Measurements from ENCODE around the gene TARM1.

The TARM1 gene

GRCh38 chr19:54029930-54030490 is 51.2 kb downstream of the TARM1 start:
- peak; percentile 76 for DNase-seq (ENCODE audit: low read depth, low spot score)
- Histone ChIP-seq H3K4me3 (ENCODE audit: insufficient read length, low read depth) (no peak overlapping the region), H3K9ac (ENCODE audit: insufficient read length, low read depth) (no peak overlapping the region), H3K36me3 (ENCODE audit: insufficient read depth, insufficient read length, low read length) (no peaks in the 10 kb centered on the region), H3K4me1 (ENCODE audit: insufficient read depth, insufficient read length) (no peaks in the 10 kb centered on the region), H3K27me3 (ENCODE audit: insufficient read depth, insufficient read length) (no peaks in the 10 kb centered on the region), H3K9me3 (ENCODE audit: insufficient read depth, low read length) (no peaks in the 10 kb centered on the region)
- TF ChIP-seq SUZ12 (IDR thresholded peaks at IDR 0.05; ENCODE audit: extremely low read depth, insufficient read depth, insufficient read length) (no peak), YY1 (IDR thresholded peaks at IDR 0.05; ENCODE audit: insufficient read depth, insufficient read length) (no peak), ZNF274 (IDR thresholded peaks at IDR 0.05; ENCODE audit: low read depth, low read length) (no peak)

- DNase-seq (ENCODE audit: low read depth, low spot score) = no peak
- TF ChIP-seq YY1 (IDR thresholded peaks at IDR 0.05; ENCODE audit: insufficient read depth, insufficient read length) = no peak
- TF ChIP-seq ZNF274 (IDR thresholded peaks at IDR 0.05; ENCODE audit: low read depth, low read length) = no peak
- no peak for TF ChIP-seq SUZ12 (IDR thresholded peaks at IDR 0.05; ENCODE audit: extremely low read depth, insufficient read depth, insufficient read length)
Observed at GRCh38 chr19:54029301-54029700, 51.9 kb downstream of the TARM1 start.

GRCh38 chr19:54026656-54027055 is 54.5 kb downstream of the TARM1 start:
- Histone ChIP-seq H3K27me3 (ENCODE audit: insufficient read depth, insufficient read length) (no peaks in the 10 kb centered on the region), H3K36me3 (ENCODE audit: insufficient read depth, insufficient read length, low read length) (no peaks in the 10 kb centered on the region), H3K4me3 (ENCODE audit: insufficient read length, low read depth) (no peak overlapping the region), H3K9me3 (ENCODE audit: insufficient read depth, low read length) (no peaks in the 10 kb centered on the region), H3K4me1 (ENCODE audit: insufficient read depth, insufficient read length) (peaks cover 2% of the 10 kb centered on the region), H3K9ac (ENCODE audit: insufficient read length, low read depth) (no peak overlapping the region)
- TF ChIP-seq YY1 (IDR thresholded peaks at IDR 0.05; ENCODE audit: insufficient read depth, insufficient read length) = no peak
- no peak for TF ChIP-seq ZNF274 (IDR thresholded peaks at IDR 0.05; ENCODE audit: low read depth, low read length)
- TF ChIP-seq SUZ12 (IDR thresholded peaks at IDR 0.05; ENCODE audit: extremely low read depth, insufficient read depth, insufficient read length) = no peak
- DNase-seq (ENCODE audit: low read depth, low spot score) = no peak

More at GRCh38 chr19:54029301-54029700, 51.9 kb downstream of the TARM1 start:
- Histone ChIP-seq H3K36me3 (ENCODE audit: insufficient read depth, insufficient read length, low read length) (no peaks in the 10 kb centered on the region), H3K27me3 (ENCODE audit: insufficient read depth, insufficient read length) (no peaks in the 10 kb centered on the region), H3K9me3 (ENCODE audit: insufficient read depth, low read length) (no peaks in the 10 kb centered on the region), H3K4me3 (ENCODE audit: insufficient read length, low read depth) (no peak overlapping the region), H3K4me1 (ENCODE audit: insufficient read depth, insufficient read length) (no peaks in the 10 kb centered on the region), H3K9ac (ENCODE audit: insufficient read length, low read depth) (no peak overlapping the region)

- TF ChIP-seq SUZ12 (IDR thresholded peaks at IDR 0.05; ENCODE audit: extremely low read depth, insufficient read depth, insufficient read length) (no peak), YY1 (IDR thresholded peaks at IDR 0.05; ENCODE audit: insufficient read depth, insufficient read length) (no peak), ZNF274 (IDR thresholded peaks at IDR 0.05; ENCODE audit: low read depth, low read length) (no peak)
- Histone ChIP-seq H3K9ac (ENCODE audit: insufficient read length, low read depth) (no peak overlapping the region), H3K9me3 (ENCODE audit: insufficient read depth, low read length) (no peaks in the 10 kb centered on the region), H3K36me3 (ENCODE audit: insufficient read depth, insufficient read length, low read length) (no peaks in the 10 kb centered on the region), H3K4me3 (ENCODE audit: insufficient read length, low read depth) (no peak overlapping the region), H3K4me1 (ENCODE audit: insufficient read depth, insufficient read length) (peaks cover 2% of the 10 kb centered on the region), H3K27me3 (ENCODE audit: insufficient read depth, insufficient read length) (no peaks in the 10 kb centered on the region)
- DNase-seq (ENCODE audit: low read depth, low spot score) = no peak
Observed at GRCh38 chr19:54024660-54025059, 56.5 kb downstream of the TARM1 start.

- Histone ChIP-seq H3K36me3 (ENCODE audit: insufficient read depth, insufficient read length, low read length) (no peaks in the 10 kb centered on the region), H3K9me3 (ENCODE audit: insufficient read depth, low read length) (no peaks in the 10 kb centered on the region), H3K9ac (ENCODE audit: insufficient read length, low read depth) (no peak overlapping the region), H3K4me1 (ENCODE audit: insufficient read depth, insufficient read length) (peaks cover 2% of the 10 kb centered on the region), H3K27me3 (ENCODE audit: insufficient read depth, insufficient read length) (no peaks in the 10 kb centered on the region), H3K4me3 (ENCODE audit: insufficient read length, low read depth) (no peak overlapping the region)
- TF ChIP-seq SUZ12 (IDR thresholded peaks at IDR 0.05; ENCODE audit: extremely low read depth, insufficient read depth, insufficient read length) = no peak
- TF ChIP-seq YY1 (IDR thresholded peaks at IDR 0.05; ENCODE audit: insufficient read depth, insufficient read length) = no peak
- no peak for TF ChIP-seq ZNF274 (IDR thresholded peaks at IDR 0.05; ENCODE audit: low read depth, low read length)
- no peak for DNase-seq (ENCODE audit: low read depth, low spot score)
Observed at GRCh38 chr19:54023191-54023590, 58.0 kb downstream of the TARM1 start.

GRCh38 chr19:54021932-54022331 is 59.2 kb downstream of the TARM1 start:
- Histone ChIP-seq H3K9me3 (ENCODE audit: insufficient read depth, low read length) (0 out of 2 replicates have a peak, but pooled peaks cover 3% of the 10 kb centered on the region), H3K9ac (ENCODE audit: insufficient read length, low read depth) (no peak overlapping the region), H3K4me3 (ENCODE audit: insufficient read length, low read depth) (no peak overlapping the region), H3K4me1 (ENCODE audit: insufficient read depth, insufficient read length) (peaks cover 2% of the 10 kb centered on the region), H3K36me3 (ENCODE audit: insufficient read depth, insufficient read length, low read length) (no peaks in the 10 kb centered on the region), H3K27me3 (ENCODE audit: insufficient read depth, insufficient read length) (no peaks in the 10 kb centered on the region)
- no peak for DNase-seq (ENCODE audit: low read depth, low spot score)
- no peak for TF ChIP-seq ZNF274 (IDR thresholded peaks at IDR 0.05; ENCODE audit: low read depth, low read length)
- no peak for TF ChIP-seq SUZ12 (IDR thresholded peaks at IDR 0.05; ENCODE audit: extremely low read depth, insufficient read depth, insufficient read length)
- TF ChIP-seq YY1 (IDR thresholded peaks at IDR 0.05; ENCODE audit: insufficient read depth, insufficient read length) = no peak

GRCh38 chr19:54021363-54021762 is 59.8 kb downstream of the TARM1 start:
- H3K36me3 ChIP-seq (ENCODE audit: insufficient read depth, insufficient read length, low read length) = no peaks in the 10 kb centered on the region
- peaks cover 2% of the 10 kb centered on the region for H3K4me1 ChIP-seq (ENCODE audit: insufficient read depth, insufficient read length)
- 0 out of 2 replicates have a peak, but pooled peaks cover 3% of the 10 kb centered on the region for H3K9me3 ChIP-seq (ENCODE audit: insufficient read depth, low read length)
- no peak overlapping the region for H3K4me3 ChIP-seq (ENCODE audit: insufficient read length, low read depth)
- TF ChIP-seq SUZ12 (IDR thresholded peaks at IDR 0.05; ENCODE audit: extremely low read depth, insufficient read depth, insufficient read length) = no peak
- TF ChIP-seq YY1 (IDR thresholded peaks at IDR 0.05; ENCODE audit: insufficient read depth, insufficient read length) = no peak
- TF ChIP-seq ZNF274 (IDR thresholded peaks at IDR 0.05; ENCODE audit: low read depth, low read length) = no peak
- no peaks in the 10 kb centered on the region for H3K27me3 ChIP-seq (ENCODE audit: insufficient read depth, insufficient read length)
- no peak for DNase-seq (ENCODE audit: low read depth, low spot score)
- no peak overlapping the region for H3K9ac ChIP-seq (ENCODE audit: insufficient read length, low read depth)

Data from NT2/D1 (cell line).